IMR-90 (cell line): ENCODE data around the gene ALDH18A1.

ENCODE experiments used
- CEBPB ChIP-seq: IDR thresholded peaks from 2 replicates; pipeline ENCODE4 v1.6.1; 2012; ENCODE audit warnings: low read depth, low read length, improper control_type of control experiment
- CTCF ChIP-seq: conservative IDR thresholded peaks from 2 replicates; pipeline ENCODE4 v1.5.1; 2012; ENCODE audit warnings: mild to moderate bottlenecking, low read depth, low read length, improper control_type of control experiment
- ELK1 ChIP-seq: fragments of 150-350 bp; IDR thresholded peaks from 2 replicates; pipeline ENCODE4 v1.6.1; 2016; ENCODE audit warnings: low read depth, mild to moderate bottlenecking, low read length, moderate library complexity, borderline replicate concordance
- FOS ChIP-seq: fragments of 150-350 bp; IDR thresholded peaks from 2 replicates; pipeline ENCODE4 v1.6.1; 2016; ENCODE audit warnings: low read depth, low read length
- MAFK ChIP-seq: IDR thresholded peaks from 2 replicates; pipeline ENCODE4 v1.6.1; 2012; ENCODE audit warnings: low read depth, low read length, improper control_type of control experiment
- NFE2L2 ChIP-seq: fragments of 150-350 bp; IDR thresholded peaks from 2 replicates; pipeline ENCODE4 v1.6.1; 2016; ENCODE audit warnings: low read depth, mild to moderate bottlenecking, low read length
- POLR2A ChIP-seq: IDR thresholded peaks from 2 replicates; pipeline ENCODE4 v1.6.1; 2012; ENCODE audit warnings: mild to moderate bottlenecking, low read depth, low read length
- RAD21 ChIP-seq: IDR thresholded peaks from 2 replicates; pipeline ENCODE4 v1.6.1; 2012; ENCODE audit warnings: low read length, improper control_type of control experiment
- RFX5 ChIP-seq: IDR thresholded peaks from 2 replicates; pipeline ENCODE4 v1.8.0; 2012; ENCODE audit warnings: low read depth, mild to moderate bottlenecking, low read length, moderate library complexity
- SMC3 ChIP-seq: fragments of 150-350 bp; IDR thresholded peaks from 2 replicates; pipeline ENCODE4 v1.6.1; 2016; ENCODE audit warnings: low read depth, mild to moderate bottlenecking, antibody characterized with exemption, low read length, moderate library complexity
- USF2 ChIP-seq: fragments of 150-350 bp; IDR thresholded peaks from 2 replicates; pipeline ENCODE4 v1.6.1; 2017; ENCODE audit warnings: mild to moderate bottlenecking, antibody characterized with exemption, low read length, low read depth

- no peak for TF ChIP-seq FOS
- TF ChIP-seq NFE2L2, result no peak
- TF ChIP-seq CTCF, result no peak
- no peak for TF ChIP-seq USF2
- TF ChIP-seq ELK1, result no peak
- TF ChIP-seq POLR2A, result no peak
- TF ChIP-seq MAFK, result no peak
- TF ChIP-seq CEBPB, result no peak
- no peak for TF ChIP-seq RFX5
- TF ChIP-seq SMC3, result no peak
- no peak for TF ChIP-seq RAD21
These were observed 96.0 kb downstream of the ALDH18A1 start for GRCh38 chr10:95560278-95561176.
